ENCODE data around the gene ARFGEF3.

Gene ARFGEF3

DNA sequence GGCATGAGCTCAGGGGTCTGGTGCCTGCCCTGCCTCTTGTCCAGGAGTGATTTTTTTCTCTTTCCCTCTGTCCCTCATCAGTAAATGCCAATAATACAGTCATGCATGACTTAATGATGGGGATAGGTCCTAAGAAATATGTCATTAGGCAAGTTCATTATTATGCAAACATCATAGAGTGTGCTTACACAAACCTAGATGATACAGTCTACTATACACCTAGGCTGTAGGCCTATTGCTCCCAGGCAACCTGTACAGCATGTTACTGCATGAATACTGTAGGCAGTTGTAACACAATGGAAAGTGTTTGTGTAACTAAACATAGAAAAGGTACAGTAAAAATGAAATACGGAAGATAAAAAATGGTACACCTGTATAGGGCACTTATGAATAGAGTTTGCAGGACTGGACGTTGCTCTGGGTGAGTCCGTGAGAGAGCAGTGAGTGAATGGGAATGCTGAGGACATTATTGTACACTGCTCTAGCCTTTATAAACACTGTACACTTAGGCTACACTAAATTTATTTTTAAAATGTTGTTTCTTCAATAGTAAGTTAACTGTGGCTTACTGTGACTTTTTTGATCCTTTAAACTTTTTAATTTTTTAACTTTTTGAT lies 34.5 kb downstream of the ARFGEF3 start:
- TF ChIP-seq SIN3A (IDR thresholded peaks at IDR 0.05; ENCODE audit: borderline replicate concordance, insufficient read depth, low read length) (no peak), POLR2AphosphoS5 (IDR thresholded peaks at IDR 0.05; ENCODE audit: low read depth, low read length) (no peak), TAF1 (IDR thresholded peaks at IDR 0.05; ENCODE audit: borderline replicate concordance, insufficient read depth, low read length) (no peak), FOXP2 (optimal IDR thresholded peaks at IDR 0.05; ENCODE audit: borderline replicate concordance, extremely low read depth, extremely low read length, insufficient read depth) (no peak)
- TF ChIP-seq, protein P1, sequence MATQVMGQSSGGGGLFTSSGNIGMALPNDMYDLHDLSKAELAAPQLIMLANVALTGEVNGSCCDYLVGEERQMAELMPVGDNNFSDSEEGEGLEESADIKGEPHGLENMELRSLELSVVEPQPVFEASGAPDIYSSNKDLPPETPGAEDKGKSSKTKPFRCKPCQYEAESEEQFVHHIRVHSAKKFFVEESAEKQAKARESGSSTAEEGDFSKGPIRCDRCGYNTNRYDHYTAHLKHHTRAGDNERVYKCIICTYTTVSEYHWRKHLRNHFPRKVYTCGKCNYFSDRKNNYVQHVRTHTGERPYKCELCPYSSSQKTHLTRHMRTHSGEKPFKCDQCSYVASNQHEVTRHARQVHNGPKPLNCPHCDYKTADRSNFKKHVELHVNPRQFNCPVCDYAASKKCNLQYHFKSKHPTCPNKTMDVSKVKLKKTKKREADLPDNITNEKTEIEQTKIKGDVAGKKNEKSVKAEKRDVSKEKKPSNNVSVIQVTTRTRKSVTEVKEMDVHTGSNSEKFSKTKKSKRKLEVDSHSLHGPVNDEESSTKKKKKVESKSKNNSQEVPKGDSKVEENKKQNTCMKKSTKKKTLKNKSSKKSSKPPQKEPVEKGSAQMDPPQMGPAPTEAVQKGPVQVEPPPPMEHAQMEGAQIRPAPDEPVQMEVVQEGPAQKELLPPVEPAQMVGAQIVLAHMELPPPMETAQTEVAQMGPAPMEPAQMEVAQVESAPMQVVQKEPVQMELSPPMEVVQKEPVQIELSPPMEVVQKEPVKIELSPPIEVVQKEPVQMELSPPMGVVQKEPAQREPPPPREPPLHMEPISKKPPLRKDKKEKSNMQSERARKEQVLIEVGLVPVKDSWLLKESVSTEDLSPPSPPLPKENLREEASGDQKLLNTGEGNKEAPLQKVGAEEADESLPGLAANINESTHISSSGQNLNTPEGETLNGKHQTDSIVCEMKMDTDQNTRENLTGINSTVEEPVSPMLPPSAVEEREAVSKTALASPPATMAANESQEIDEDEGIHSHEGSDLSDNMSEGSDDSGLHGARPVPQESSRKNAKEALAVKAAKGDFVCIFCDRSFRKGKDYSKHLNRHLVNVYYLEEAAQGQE (IDR thresholded peaks at IDR 0.05; ENCODE audit: insufficient read depth in 1 of 2, low read depth in 2 of 2, low read length in 2 of 2), result no peak

GRCh38 chr6:138197570-138197969 lies 35.8 kb downstream of the ARFGEF3 start:
- TF ChIP-seq TAF1 (IDR thresholded peaks at IDR 0.05; ENCODE audit: borderline replicate concordance, insufficient read depth, low read length), result no peak
- no peak for TF ChIP-seq FOXP2 (optimal IDR thresholded peaks at IDR 0.05; ENCODE audit: borderline replicate concordance, extremely low read depth, extremely low read length, insufficient read depth)
- TF ChIP-seq POLR2AphosphoS5 (IDR thresholded peaks at IDR 0.05; ENCODE audit: low read depth, low read length), result no peak
- no peak for TF ChIP-seq SIN3A (IDR thresholded peaks at IDR 0.05; ENCODE audit: borderline replicate concordance, insufficient read depth, low read length)
- TF ChIP-seq, protein P1 (IDR thresholded peaks at IDR 0.05; ENCODE audit: insufficient read depth in 1 of 2, low read depth in 2 of 2, low read length in 2 of 2), result no peak

DNA sequence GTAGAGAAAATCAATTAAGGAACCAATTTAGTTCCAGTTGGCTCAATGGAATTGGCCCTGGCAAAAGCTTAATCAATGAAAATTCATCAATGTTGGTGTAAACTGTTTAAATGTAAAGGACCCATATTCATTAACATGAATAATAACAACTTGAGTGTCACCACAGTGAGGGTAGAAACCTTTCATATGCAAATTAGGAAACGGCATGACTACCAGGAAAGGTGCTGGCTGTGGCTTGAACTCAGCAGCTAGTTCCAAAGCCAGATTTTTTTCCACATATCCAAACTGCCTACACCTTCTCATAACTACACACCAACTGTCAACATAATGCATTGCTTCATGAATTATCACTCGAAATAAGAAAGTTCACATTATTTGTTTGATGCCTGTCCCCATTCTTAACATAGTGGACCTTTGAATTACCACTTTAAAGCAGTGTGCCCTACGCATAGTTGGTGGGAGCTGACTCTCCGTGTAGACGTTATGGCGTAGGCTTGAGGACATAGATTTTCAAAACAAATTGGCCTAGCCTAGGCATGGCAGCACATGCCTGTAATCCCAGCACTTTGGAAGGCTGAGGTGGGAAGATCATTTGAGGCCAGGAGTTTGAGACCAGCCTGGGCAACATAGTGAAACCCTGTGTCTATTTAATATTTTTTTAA lies 36.8 kb downstream of the ARFGEF3 start:
- no peak for TF ChIP-seq POLR2AphosphoS5 (IDR thresholded peaks at IDR 0.05; ENCODE audit: low read depth, low read length)

- TF ChIP-seq TAF1 (IDR thresholded peaks at IDR 0.05; ENCODE audit: borderline replicate concordance, insufficient read depth, low read length), result no peak
- TF ChIP-seq, protein P1 (IDR thresholded peaks at IDR 0.05; ENCODE audit: insufficient read depth in 1 of 2, low read depth in 2 of 2, low read length in 2 of 2), result no peak
- no peak for TF ChIP-seq FOXP2 (optimal IDR thresholded peaks at IDR 0.05; ENCODE audit: borderline replicate concordance, extremely low read depth, extremely low read length, insufficient read depth)
- no peak for TF ChIP-seq POLR2AphosphoS5 (IDR thresholded peaks at IDR 0.05; ENCODE audit: low read depth, low read length)
- no peak for TF ChIP-seq SIN3A (IDR thresholded peaks at IDR 0.05; ENCODE audit: borderline replicate concordance, insufficient read depth, low read length)
Measured at GRCh38 chr6:138201836-138202235, 40.1 kb downstream of the ARFGEF3 start.

DNA sequence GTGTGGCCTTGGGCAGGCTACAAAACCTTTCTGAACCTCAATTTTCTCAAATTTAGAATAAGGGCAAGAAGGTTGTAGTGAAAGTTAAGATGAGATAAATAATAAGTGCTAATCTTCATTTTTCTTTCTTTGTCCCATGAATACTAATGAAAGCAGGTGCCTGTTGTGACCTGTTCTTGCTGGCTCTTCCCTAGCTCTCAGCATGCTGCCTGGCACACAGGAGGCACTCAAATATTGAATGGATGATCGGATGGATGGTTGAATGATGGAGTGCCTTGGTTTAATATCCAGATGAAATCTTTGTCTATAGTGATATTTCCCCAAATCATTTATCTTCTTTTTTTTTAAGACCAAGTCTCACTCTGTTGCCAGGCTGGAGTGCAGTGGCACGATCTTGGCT lies 41.6 kb downstream of the ARFGEF3 start:
- TF ChIP-seq SIN3A (IDR thresholded peaks at IDR 0.05; ENCODE audit: borderline replicate concordance, insufficient read depth, low read length), result no peak
- TF ChIP-seq, protein P1 (IDR thresholded peaks at IDR 0.05; ENCODE audit: insufficient read depth in 1 of 2, low read depth in 2 of 2, low read length in 2 of 2), result no peak
- TF ChIP-seq POLR2AphosphoS5 (IDR thresholded peaks at IDR 0.05; ENCODE audit: low read depth, low read length), result no peak
